ENCODE data around the gene SAC3D1.
"Not testable (repeated sequence)": the region's sequence is repeated elsewhere in the genome, so short reads cannot be mapped to it uniquely, and the experiment has no call there.

Gene SAC3D1

DNA sequence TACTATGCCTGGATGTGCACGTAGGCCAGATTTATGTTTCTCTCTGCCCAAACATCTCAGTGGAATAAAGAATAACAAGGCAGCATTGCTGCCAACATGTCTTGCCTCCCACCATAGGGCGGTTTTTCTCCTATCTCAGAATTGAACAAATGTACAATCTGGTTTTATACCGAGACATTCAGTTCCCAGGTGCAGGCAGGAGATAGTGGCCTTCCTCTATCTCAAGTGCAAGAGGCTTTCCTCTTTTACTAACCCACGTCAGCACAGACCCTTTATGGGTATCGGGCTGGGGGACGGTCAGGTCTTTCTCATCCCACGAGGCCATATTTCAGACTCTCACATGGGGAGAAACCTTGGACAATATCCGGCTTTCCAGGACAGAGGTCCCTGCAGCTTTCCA is 17.5 kb upstream of the SAC3D1 start:
- DNase-seq (ENCODE audit: low read depth, low spot score): not testable (repeated sequence)

DNA sequence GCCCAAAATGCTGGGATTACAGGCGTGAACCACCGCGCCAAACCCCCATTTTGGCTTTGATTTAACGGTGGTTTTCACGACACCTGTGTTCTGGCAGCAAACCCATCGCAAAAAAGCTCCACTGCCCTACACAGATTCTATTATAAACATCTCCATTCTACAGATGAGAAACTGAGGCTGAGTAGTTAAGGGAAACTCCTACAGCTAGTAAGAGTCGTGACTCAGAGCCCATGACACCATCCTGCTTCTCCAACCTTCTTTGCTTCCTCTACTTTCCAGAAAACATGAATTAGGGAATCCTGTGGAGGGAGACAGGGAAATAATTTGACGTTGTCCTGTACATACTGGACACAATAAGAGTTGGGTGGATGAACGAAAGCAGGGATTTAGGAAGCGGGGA is 14.2 kb upstream of the SAC3D1 start:
- DNase-seq (ENCODE audit: low read depth, low spot score): no peak

DNA sequence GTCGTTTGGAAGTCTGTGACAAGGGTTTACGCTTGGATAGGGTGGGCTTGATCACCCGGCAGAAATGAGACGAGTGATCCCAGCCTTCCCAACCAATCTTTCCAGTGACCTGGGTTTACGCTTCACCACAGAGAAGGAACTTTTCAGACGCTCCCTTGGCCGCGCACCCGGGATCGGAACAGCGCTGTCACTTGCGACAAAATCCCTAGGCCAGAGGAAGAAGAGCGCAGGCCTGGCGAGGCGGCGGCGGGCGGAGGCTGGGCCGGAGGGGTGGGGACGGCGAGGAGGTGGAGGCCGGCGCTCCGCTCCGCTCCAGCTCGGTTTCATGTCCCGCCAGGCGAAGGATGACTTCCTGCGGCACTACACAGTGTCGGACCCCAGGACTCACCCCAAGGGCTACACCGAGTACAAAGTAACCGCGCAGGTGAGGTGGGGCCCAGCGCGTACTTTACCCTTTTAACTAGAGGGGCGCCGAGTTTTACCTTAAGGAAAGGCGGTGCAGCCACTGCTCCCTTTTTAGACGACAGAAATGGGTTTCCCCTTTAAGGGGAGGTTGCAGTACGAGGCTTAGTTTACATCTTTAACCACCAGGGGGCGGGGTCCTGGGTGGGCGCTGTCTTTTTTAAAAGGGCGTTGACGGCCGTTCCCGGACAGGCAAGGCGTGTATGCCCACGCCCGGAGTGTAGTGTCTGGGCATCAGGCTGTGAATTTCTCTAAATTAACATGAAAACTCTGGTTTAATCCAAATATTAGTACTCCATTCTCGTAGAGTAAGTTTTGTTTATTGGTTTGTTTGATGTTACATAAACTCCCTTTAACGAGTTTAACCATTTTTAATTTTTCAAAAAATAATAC is 13.6 kb upstream of the SAC3D1 start, which contains the start of gene SNX15:
Gene SNX15 (plus strand): TSS at position 227 of the 855 bp plus-strand sequence. CDS start 99 bp downstream, at position 326.
- DNase-seq (ENCODE audit: low read depth, low spot score): peak; percentile 90

DNA sequence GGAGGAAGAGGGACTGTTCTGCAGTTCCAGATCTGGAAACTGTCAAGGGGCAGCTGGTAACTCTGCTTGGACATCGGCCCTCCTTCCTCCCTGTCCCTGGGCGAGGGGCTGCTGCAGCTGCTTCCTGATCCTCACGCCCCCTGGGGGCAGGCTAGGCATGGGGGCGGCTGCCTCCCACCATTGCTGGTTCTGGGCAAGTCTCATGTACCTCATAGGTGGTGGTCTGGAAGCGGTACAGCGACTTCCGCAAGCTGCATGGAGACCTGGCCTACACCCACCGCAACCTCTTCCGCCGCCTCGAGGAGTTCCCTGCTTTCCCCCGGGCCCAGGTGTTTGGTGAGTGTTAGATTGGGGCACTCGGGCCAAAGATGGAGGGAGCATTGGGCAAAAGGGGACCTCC is 8.8 kb upstream of the SAC3D1 start:
- DNase-seq (ENCODE audit: low read depth, low spot score): no peak

DNA sequence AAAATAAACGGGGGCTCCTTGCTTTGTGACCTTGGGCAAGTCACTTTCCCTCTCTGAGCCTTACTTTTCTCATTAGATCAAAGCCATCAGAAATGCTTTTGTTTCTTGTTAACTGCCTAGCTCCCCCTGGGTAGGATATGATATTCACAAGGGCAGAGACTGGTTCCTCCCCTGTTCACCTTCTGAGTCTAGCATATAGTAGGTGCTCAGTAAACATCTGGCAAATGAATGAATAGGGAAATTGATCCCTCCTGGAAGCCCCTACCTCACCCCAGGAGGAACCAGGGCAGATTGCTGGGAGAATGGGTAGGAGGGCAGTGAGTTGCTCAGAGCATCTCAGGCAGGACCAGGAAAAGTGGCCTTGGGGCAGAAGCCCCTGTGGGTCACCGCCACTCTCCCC is 6.6 kb upstream of the SAC3D1 start:
- no peak for DNase-seq (ENCODE audit: low read depth, low spot score)

DNA sequence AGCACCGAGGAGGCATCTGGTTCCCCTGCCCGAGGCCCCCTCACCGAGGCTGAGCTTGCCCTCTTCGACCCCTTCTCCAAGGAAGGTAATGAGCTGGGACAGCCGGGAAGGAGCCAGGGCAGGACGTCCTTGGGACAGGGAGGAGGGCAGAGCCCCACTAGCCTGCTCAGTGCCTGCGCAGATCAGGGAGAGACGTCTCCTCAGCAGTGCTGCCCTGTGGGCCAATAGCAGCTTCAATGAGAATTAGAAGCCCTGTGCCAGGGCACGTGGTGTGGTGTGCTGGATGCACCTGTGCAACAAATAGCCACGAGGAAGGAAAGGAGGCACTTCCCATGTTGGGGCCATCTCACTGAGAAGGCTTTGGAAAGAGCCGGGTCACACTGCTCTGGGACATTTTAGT is 5.4 kb upstream of the SAC3D1 start:
- DNase-seq (ENCODE audit: low read depth, low spot score): no peak

DNA sequence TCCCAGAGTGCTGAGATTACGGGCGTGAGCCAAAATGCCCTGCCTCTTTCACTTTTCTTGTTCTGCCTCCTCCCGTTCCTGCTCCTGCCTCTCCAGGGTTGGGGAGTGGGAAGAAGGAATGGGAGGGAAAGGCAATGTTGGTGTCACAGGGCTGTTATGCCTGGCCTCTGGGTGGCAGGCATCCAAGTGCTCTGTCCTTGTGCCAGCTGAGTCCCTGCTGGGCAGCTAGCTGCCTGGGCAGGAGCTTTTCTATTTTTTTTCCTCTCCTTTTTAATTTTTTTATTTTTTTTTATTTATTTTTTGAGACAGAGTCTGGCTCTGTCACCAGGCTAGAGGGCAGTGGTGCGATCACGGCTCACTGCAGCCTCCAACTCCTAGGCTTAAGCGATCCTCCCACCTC is 4.1 kb upstream of the SAC3D1 start:
- no peak for DNase-seq (ENCODE audit: low read depth, low spot score)

DNA sequence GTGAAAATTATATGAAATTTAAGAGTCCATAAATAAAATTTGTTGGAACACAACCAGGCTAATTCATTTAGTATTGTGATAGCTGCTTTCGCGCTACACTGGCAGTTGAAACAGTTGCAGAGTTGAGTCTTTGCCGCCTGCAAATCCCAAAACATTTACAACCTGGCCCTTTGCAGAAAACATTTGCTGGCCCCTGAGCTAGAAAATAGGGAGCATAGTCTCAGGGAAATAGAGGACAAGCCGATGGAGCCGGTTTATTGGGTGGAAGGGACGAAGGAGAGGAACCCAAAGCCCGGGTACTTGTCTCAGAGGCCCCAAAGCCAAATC is 527 bp upstream of the SAC3D1 start:
- DNase-seq (ENCODE audit: low read depth, low spot score): no peak

DNA sequence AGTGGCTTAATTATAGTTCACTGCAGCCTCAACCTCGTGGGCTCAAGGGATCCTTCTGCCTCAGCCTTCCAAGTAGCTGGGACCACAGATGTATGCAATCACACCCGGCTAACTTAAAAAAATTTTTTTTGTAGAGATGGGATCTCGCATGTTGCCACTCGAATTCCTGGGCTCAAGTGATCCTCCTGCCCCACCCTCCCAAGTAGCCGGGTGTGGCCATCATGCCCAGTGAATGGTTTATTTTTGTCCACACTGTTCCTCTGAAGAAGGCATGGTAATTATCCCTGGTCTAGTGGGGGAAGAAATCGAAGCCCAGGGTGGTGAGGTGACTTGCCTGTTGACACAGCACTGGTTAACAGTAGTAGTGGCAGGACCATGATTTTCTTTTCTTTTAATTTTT is 1.9 kb downstream of the SAC3D1 start:
- no peak for DNase-seq (ENCODE audit: low read depth, low spot score)

DNA sequence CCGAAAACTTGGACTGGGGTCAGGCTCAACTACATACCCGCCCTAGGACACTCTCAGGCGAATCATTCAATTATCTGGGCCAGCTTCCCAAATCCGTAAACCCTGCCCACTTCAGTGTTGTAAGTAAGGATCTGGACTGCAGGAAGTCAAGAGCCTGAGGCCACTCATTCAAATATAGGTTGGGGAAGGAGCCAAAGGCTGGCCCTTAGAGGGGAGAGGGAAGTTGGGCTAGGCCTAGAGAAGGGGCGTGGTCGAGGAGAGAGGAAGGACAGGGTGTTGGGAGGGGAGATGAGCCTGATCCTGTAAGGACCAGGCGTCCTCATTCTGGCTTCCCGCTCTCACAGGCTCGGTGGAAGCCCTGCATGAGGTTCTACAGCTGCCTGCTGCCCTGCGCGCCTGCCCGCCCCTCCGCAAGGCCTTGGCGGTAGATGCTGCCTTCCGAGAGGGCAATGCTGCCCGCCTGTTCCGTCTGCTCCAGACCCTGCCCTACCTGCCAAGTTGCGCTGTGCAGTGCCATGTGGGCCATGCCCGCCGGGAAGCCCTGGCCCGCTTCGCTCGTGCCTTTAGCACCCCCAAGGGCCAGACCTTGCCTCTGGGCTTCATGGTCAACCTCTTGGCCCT is 3.0 kb downstream of the SAC3D1 start:
- no peak for DNase-seq (ENCODE audit: low read depth, low spot score)

DNA sequence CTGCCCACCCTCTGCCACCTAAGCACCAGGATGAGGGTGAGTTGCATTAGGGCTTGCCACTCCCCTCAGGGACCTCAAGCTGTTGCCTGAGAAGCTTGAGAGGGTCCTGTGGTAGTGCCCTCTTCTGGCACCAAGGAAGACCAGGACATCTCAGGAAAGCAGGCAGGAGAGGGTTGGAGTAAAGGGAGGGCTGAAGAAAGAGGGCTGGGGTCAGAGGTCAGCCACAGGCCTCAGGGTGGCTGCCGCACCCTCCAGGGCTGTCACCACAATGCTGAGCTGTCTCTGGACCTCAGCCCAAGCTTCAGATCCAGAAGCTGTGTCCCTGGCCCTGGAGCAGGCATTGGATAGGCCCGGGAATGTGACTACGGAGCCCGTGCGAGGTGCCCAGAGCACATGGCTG is 4.1 kb downstream of the SAC3D1 start:
- DNase-seq (ENCODE audit: low read depth, low spot score): no peak

DNA sequence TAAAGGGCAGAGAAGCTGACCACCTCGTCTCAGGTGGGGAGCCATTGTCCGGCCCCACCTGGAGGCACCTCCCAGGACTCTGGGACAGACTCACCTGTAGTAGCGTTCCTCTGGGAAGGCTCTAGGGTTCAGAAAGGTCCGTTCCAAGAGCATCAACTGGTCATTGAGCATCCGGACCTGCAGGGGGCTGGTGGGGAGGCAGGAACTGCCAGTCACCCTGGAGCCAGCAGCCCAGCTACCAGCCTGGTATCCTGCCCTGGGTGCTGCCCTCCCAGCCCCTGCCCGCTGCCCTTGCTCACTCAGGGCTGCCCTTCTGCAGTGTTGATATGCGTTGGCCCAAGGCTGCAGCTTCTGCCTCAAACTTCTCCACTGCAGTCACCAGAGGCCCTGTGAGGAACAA is 4.7 kb downstream of the SAC3D1 start:
- DNase-seq (ENCODE audit: low read depth, low spot score): no peak

DNA sequence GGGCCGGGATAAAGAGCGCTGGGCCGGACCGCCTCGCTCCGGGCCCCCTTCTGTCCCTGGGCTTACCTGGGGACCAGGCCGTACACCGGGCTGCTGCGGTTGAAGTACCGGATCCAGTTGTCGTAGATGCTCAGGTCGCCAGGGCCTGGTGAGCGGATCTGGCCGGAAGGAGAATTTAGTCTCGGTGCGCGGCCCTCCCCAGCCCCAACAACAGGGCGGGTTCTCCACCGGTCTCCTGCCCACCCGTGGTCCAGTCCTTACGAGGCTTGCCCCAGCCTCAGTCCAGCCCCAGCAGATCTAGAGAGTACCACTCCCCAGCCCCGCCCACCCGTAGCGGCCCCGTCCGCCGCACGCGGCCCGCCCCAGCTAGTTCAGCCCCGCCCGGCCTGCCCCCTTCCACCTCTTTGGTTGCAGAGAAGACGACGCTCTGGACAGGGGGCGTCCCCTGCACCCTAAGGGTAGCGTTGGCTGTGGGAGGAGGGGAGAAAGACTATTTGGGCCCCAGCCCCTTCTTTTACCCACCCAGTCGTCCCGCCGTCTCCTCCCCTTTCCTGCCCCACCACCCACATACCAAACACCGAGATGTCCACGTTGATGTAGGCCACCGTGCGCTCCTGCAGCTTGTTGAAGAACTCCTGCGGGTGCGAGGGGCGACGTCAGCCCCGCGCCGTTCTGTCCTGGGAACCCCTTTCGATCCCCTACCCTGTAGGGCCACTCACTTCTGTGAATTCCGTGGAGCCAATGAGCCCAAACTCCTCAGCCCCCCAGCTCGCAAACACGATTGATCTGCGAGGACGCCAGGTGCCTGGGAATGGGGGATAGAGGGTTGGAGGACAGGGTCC is 6.8 kb downstream of the SAC3D1 start:
- DNase-seq (ENCODE audit: low read depth, low spot score): no peak

DNA sequence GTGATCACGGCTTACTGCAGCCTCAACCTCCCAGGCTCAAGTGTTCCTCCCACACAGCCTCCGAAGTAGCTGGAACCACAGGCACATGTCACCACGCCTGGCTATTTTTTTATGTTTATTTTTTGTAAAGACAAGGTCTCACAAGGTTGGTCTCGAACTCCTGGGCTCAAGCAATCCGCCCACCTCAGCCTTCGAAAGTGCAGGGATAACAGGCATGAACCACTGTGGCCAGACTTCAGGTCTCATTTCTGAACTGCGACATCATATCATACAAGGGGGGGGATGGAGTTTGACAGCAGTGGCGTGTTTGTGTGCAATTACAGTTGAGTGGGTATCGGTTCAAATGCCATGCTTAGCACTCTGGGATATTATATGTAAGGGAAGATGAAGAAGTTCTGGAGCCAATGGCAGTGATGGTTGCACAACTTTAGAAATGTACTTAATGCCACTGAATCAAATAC is 10.4 kb downstream of the SAC3D1 start:
- no peak for DNase-seq (ENCODE audit: low read depth, low spot score)

DNA sequence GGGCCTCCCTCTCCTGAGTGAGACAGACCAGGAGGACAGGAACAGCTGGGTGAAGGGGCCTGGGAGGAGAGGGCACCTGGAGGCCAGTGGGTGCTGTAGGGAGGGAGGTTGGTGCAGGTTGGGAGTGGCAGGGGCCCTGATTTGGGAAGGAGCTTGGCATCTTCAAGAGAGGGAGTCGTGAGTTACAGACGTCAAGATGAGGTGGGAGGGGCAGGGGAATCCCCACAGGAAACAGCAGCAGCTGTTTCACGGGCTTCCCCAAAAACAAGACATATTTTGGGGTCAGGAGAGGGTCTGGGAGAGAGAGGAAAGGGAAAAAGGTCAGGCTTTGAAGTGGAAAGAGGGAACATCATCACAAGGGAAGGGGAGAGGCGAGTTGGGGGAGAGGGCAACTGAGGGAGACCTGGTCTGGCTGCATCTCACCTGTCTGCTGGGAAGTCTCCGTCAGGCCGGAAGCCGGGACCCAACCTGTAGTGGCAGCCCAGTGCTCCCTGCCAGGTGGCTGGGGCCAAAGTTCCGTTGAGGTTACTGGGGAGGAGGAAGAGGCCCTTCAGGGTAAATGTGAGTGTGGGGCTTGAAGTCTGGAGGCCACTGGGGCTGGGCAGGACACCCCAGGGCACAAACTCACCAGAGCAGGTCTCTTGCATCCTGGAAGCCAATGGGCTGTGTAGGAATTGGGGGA is 13.0 kb downstream of the SAC3D1 start:
- DNase-seq (ENCODE audit: low read depth, low spot score): no peak

DNA sequence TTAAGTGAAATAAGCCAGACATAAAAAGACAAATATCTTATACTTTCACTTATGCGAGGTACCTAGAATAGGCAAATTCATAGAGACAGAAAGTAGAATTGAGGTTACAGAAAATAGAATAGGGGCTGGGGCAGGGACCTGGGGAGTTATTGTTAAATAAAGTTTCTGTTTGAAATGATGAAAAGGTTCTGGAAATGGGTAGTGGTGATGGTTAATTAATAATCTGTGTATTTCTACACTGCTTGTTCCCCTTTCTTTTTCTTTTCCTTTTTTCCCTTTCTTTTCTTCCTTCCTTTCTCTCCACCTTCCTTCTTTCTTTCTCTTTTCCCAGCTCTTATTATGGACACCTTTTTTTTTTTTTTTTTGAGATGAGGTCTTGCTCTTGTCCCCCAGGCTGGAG is 14.5 kb downstream of the SAC3D1 start:
- DNase-seq (ENCODE audit: low read depth, low spot score): no peak

DNA sequence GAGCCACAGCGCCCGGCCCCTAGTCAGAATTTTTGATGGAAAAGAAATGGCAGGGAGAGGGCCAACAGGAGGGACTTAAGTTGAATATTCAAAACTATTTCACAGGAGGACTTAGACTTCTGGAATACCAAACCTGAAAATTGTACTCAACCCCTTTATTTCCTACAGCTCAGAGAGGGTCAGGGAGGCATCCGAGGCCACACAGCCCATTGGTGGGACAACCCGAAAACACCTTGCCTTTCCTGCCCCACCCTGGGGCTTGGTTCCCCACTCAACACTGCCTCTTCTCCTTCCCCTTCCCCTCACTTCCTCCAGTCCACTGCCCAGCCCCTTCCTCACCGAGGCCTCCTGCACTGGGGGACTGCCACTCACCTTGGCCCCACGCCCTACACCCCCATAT is 16.0 kb downstream of the SAC3D1 start:
- no peak for DNase-seq (ENCODE audit: low read depth, low spot score)

DNA sequence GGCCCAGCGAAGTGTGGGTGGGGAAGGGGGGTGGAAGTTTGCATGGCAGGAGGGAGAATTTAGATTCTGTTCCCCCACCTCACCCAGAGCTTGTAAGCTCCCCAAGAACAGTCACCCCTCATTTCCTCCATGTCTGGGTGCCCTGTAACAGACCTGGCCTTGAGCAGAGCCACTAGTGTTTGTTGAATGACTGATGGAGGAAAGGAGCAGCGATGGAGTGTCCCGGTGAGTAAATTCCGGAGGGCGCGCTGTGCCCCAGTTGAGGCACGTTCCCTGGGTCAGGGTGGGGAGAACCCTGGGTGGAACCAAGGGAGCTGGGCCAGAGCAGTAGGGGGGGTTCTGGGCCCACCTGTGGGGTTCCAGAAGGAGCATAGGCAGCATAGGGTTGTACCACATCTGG is 16.5 kb downstream of the SAC3D1 start:
- DNase-seq (ENCODE audit: low read depth, low spot score): no peak

DNA sequence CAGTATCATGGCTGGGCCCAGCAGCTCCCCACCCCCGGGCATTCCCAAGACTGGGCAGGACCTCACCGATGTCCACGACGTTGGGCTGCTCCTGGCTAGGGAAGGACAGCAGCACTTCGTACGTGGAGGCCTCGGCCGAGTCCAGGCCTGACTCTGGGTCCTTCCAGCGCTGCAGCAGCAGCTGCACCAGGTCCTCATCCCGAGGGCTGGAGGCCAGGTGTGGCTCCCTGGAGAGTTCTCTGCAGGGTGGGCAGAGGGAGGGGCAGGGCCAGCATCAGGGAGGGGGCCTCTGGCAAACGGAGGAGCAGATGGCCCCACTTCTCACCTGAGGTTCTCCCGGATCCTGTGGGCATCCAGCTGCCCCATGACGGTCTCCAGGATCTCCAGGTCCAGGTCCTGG is 17.0 kb downstream of the SAC3D1 start:
- DNase-seq (ENCODE audit: low read depth, low spot score): no peak

DNA sequence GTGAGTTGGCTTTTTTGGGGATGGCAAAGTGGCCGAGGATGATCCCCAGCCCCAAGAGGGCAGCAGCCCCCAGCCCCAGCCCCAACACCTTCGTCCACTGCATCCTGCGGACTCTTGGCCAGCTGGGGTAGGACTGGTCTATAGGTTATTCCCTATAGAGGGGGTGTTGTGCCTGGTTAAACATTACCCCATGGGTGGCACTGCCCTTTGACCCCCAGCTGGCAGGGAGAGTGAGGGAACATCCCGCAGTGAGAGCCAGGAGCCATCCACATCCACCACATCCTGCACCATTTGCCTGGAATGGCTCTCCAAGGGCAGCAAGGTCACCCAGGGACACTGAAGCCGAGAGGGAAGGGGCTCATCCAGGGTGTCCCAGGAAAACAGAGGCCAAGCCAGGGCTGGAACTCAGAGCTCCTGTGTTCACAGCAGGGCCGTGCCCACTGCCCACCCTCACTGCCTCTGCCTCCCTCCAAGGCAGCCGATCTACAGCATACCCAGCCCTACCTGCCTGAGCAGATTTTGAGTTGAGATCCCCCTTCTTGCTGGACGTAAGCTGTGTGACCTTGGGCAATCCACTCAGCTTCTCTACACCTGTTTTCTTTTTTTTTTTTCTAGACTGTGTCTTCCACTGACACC is 17.5 kb downstream of the SAC3D1 start, which contains the start of gene NAALADL1:
Gene NAALADL1 (minus strand): TSS at position 135 of the 636 bp plus-strand sequence. CDS start 32 bp downstream, at position 103.
- DNase-seq (ENCODE audit: low read depth, low spot score): no peak

DNA sequence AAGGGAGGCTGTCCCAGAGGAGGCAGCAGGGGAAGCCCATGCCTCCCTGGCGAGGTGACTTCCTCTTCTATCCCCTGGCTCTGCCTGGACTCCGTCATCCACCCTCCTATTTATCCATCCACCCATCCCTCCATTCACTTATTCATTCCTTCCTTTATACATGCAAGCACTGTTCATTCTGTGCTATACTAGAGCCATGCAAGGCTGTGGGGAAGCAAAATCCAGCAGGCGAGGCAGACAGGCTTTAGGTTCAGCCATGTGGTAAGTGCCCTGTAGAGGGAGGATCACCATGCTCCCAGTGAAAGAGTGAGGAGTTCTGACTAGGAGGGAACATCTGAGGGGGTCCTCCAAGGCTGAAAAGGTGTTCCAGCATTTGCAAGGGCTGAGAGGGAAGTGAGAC is 18.5 kb downstream of the SAC3D1 start:
- no peak for DNase-seq (ENCODE audit: low read depth, low spot score)

All from iPS DF 19.7 (cell line).